CD14-positive monocyte (primary cell): ENCODE results near the gene GNB2. TPM values are rescaled to one million over a fixed set of nuclear protein-coding genes. Genes with fewer than 3 reads are reported as not detected.

Experiments
- DNase-seq, 3 donors: peaks; one replicate each; pipeline ENCODE4 v3.0.0-alpha.2; 2011 to 2022
- H2AFZ ChIP-seq: 2 replicates; pipeline ENCODE4 v1.6.0; 2012; ENCODE audit warnings: mild to moderate bottlenecking, low read depth, low read length, inconsistent platforms; ENCODE audit not compliant: insufficient read depth, poor library complexity, severe bottlenecking
- H3K27ac ChIP-seq, 2 donors: 1 replicate in 1 of 2; 2 replicates in 1 of 2; pipeline ENCODE4 v1.5.1; 2012 to 2013; ENCODE audit warnings: low read length in 2 of 2, control low read depth in 1 of 2, inconsistent platforms in 1 of 2, low read depth in 1 of 2, mild to moderate bottlenecking in 1 of 2
- H3K27me3 ChIP-seq, 2 donors: one replicate each; pipeline versions ENCODE4 v1.6.0 to v1.6.1; 2011 to 2013; ENCODE audit warnings: low read length in 2 of 2; ENCODE audit not compliant: control insufficient read depth in 2 of 2, insufficient read depth in 2 of 2
- H3K36me3 ChIP-seq, 2 donors: replicated peaks in 1 of 2; 1 replicate in 1 of 2; 2 replicates in 1 of 2; pipeline versions ENCODE4 v1.5.1 to v1.6.1; 2012 to 2013; ENCODE audit warnings: low read length in 2 of 2, control low read depth in 1 of 2, inconsistent platforms in 1 of 2, mild to moderate bottlenecking in 1 of 2; ENCODE audit not compliant: insufficient read depth in 2 of 2, control insufficient read depth in 1 of 2
- H3K4me1 ChIP-seq, 2 donors: 1 replicate in 1 of 2; 2 replicates in 1 of 2; pipeline versions ENCODE4 v1.5.1 to v1.6.1; 2012 to 2013; ENCODE audit warnings: low read length in 2 of 2, control low read depth in 1 of 2, inconsistent platforms in 1 of 2, mild to moderate bottlenecking in 1 of 2, moderate library complexity in 1 of 2; ENCODE audit not compliant: insufficient read depth in 2 of 2, control insufficient read depth in 1 of 2
- H3K4me2 ChIP-seq: replicated peaks from 2 replicates; pipeline ENCODE3; 2012; ENCODE audit warnings: low read length, moderate library complexity, mild to moderate bottlenecking; ENCODE audit not compliant: poor library complexity, severe bottlenecking; ENCODE audit errors: extremely low read depth
- H3K4me3 ChIP-seq, 3 experiments: fragments of 200-600 bp in 1 of 3; sonication (generic) in 1 of 3; replicated peaks in 1 of 3; 1 replicate in 2 of 3; 2 replicates in 1 of 3; pipeline ENCODE4 v1.5.1; 2011 to 2013; ENCODE audit warnings: low read length in 3 of 3, mild to moderate bottlenecking in 3 of 3, control low read depth in 2 of 3, low read depth in 2 of 3, inconsistent platforms in 1 of 3, moderate library complexity in 1 of 3
- H3K79me2 ChIP-seq: 2 replicates; pipeline ENCODE4 v1.6.0; 2012; ENCODE audit warnings: mild to moderate bottlenecking, control low read depth, inconsistent platforms, low read length, moderate library complexity; ENCODE audit not compliant: insufficient read depth
- H3K9ac ChIP-seq: 2 replicates; pipeline ENCODE4 v1.6.0; 2017; ENCODE audit warnings: low read length, mild to moderate bottlenecking; ENCODE audit not compliant: insufficient read depth, poor library complexity, severe bottlenecking
- H3K9me3 ChIP-seq, 2 donors: replicated peaks in 1 of 2; 1 replicate in 1 of 2; 2 replicates in 1 of 2; pipeline versions ENCODE4 v1.5.1 to v1.6.1; 2012 to 2013; ENCODE audit warnings: low read length in 2 of 2, control low read depth in 1 of 2; ENCODE audit not compliant: control insufficient read depth in 1 of 2, insufficient read depth in 1 of 2
- H4K20me1 ChIP-seq: 2 replicates; pipeline ENCODE4 v1.6.0; 2012; ENCODE audit warnings: mild to moderate bottlenecking, low read length, control low read depth, moderate library complexity; ENCODE audit not compliant: insufficient read depth
- H3K27ac Mint-ChIP-seq, 7 donors: one replicate each; pipeline ENCODE4 v1.8.0; 2020; ENCODE audit warnings: mild to moderate bottlenecking in 7 of 7, mixed read lengths in 7 of 7, moderate library complexity in 6 of 7, inconsistent platforms in 2 of 7
- H3K27me3 Mint-ChIP-seq, 3 donors: one replicate each; pipeline ENCODE4 v1.8.0; 2021 to 2022; ENCODE audit warnings: low read depth in 3 of 3, mild to moderate bottlenecking in 3 of 3, mixed read lengths in 3 of 3, moderate library complexity in 3 of 3, inconsistent platforms in 1 of 3
- H3K36me3 Mint-ChIP-seq, 2 donors: one replicate each; pipeline ENCODE4 v1.8.0; 2020; ENCODE audit warnings: mixed read lengths in 2 of 2, inconsistent platforms in 1 of 2, mild to moderate bottlenecking in 1 of 2
- H3K4me1 Mint-ChIP-seq: one replicate; pipeline ENCODE4 v1.8.0; 2020; ENCODE audit warnings: mild to moderate bottlenecking, mixed read lengths
- H3K4me3 Mint-ChIP-seq, 2 donors: one replicate each; pipeline ENCODE4 v1.8.0; 2020; ENCODE audit warnings: mild to moderate bottlenecking in 2 of 2, mixed read lengths in 2 of 2, moderate library complexity in 1 of 2
- H3K9me3 Mint-ChIP-seq, 7 donors: one replicate each; pipeline ENCODE4 v1.8.0; 2020 to 2022; ENCODE audit warnings: mixed read lengths in 7 of 7, mild to moderate bottlenecking in 6 of 7, moderate library complexity in 6 of 7, inconsistent platforms in 2 of 7
- CTCF ChIP-seq: fragments of 200-600 bp; IDR thresholded peaks from one replicate; pipeline ENCODE4 v1.8.0; 2022; ENCODE audit warnings: antibody characterized with exemption, mild to moderate bottlenecking
- WGBS: methylation state at CpG from one replicate; pipeline ENCODE4 v1.1.5; 2013; ENCODE audit warnings: missing lambda C conversion rate; ENCODE audit not compliant: insufficient coverage; 5-methylcytosine and 5-hydroxymethylcytosine counted together
- intact Hi-C, 2 donors: fragments of 100-400 bp; cut with micrococcal nuclease; formaldehyde crosslinking; loops; one replicate each; pipeline versions ENCODE4 v1.15.0 to v1.15.1; 2023
- polyA plus RNA-seq, 3 donors: library from polyadenylated mRNA; depleted of rRNA in 1 of 3; unstranded in 2 of 3; stranded (reverse) in 1 of 3; fragments of 300-500 nt in 2 of 3; fragments of >200 nt in 1 of 3; fragmentation: Illumina TruSeq in 2 of 3; gene quantifications; 1 replicate in 2 of 3; 2 replicates in 1 of 3; pipeline ENCODE4 v1.2.3, GENCODE V29; 2012 to 2021

The GNB2 gene
- polyA plus RNA-seq, 3 donors: 90.0 to 436 (median 94.6) TPM

GRCh38 chr7:100685631-100686145 is 12.1 kb downstream of the GNB2 start:
- Histone ChIP-seq H3K9me3 (no peaks in the 10 kb centered on the region), H2AFZ (no peak overlapping the region), H3K36me3 (peaks cover 78 to 91% of the 10 kb centered on the region in 2 donors), H3K27me3 (no peaks in the 10 kb centered on the region), H3K4me3 (no peak overlapping the region), H3K79me2 (peaks cover 30% of the 10 kb centered on the region), H4K20me1 (peaks cover 99% of the 10 kb centered on the region), H3K27ac (no peak overlapping the region), H3K9ac (no peak overlapping the region), H3K4me1 (peaks cover 2 to 4% of the 10 kb centered on the region in 2 donors), H3K4me2 (no peak overlapping the region)
- peaks cover 44 to 78% of the 10 kb centered on the region in 2 donors for H3K36me3 Mint-ChIP-seq
- intact Hi-C loops: no loop called here
- no peak overlapping the region for H3K4me3 Mint-ChIP-seq
- no peak overlapping the region for H3K27ac Mint-ChIP-seq
- no peak for TF ChIP-seq CTCF
- H3K9me3 Mint-ChIP-seq: peaks cover 0 to 1% (median 0%) of the 10 kb centered on the region in 7 donors
- no peaks in the 10 kb centered on the region for H3K27me3 Mint-ChIP-seq
- WGBS: 90% methylated on average over 11 of the region's 17 CpGs
- no peak for DNase-seq
- H3K4me1 Mint-ChIP-seq: peaks cover 2% of the 10 kb centered on the region

GRCh38 chr7:100686201-100686821 is 12.8 kb downstream of the GNB2 start:
- H3K79me2 ChIP-seq: peaks cover 37% of the 10 kb centered on the region
- Mint-ChIP-seq H3K9me3 (peaks cover 0 to 1% (median 0%) of the 10 kb centered on the region in 7 donors), H3K4me3 (no peak overlapping the region), H3K27ac (no peak overlapping the region), H3K27me3 (no peaks in the 10 kb centered on the region), H3K36me3 (peaks cover 44 to 76% of the 10 kb centered on the region in 2 donors), H3K4me1 (peaks cover 3% of the 10 kb centered on the region)
- H4K20me1 ChIP-seq: peaks cover 100% of the 10 kb centered on the region
- TF ChIP-seq CTCF: no peak
- no peak for DNase-seq
- H3K9me3 ChIP-seq: no peaks in the 10 kb centered on the region
- no peak overlapping the region for H3K4me2 ChIP-seq
- H3K36me3 ChIP-seq: peaks cover 74 to 89% of the 10 kb centered on the region in 2 donors
- no peak overlapping the region for H3K9ac ChIP-seq
- H3K27me3 ChIP-seq: no peaks in the 10 kb centered on the region
- H3K27ac ChIP-seq: no peak overlapping the region
- intact Hi-C loops: no loop called here
- WGBS: 91% methylated on average over 14 of the region's 33 CpGs
- peaks cover 1 to 5% of the 10 kb centered on the region in 2 donors for H3K4me1 ChIP-seq
- H2AFZ ChIP-seq: no peak overlapping the region
- no peak overlapping the region for H3K4me3 ChIP-seq
